Measurements from ENCODE around the gene VASH2. TPM values are rescaled to one million over a fixed set of nuclear protein-coding genes. Genes with fewer than 3 reads are reported as not detected.

Gene VASH2
- total and polyA plus RNA-seq, 2 of the 4 experiments (the other 2 are of a cell fraction), result 0.90 to 1.2 TPM

GRCh38 chr1:212922016-212922415, 28.3 kb upstream of the VASH2 start:
- H4K8ac ChIP-seq (ENCODE audit: low read depth in 2 of 2, low read length in 2 of 2), result no peak overlapping the region
- peaks cover 2% of the 10 kb centered on the region; the same call in 1 of the 2 replicates for H3K4me1 ChIP-seq (ENCODE audit: control insufficient read depth, insufficient read depth, low read length)
- ChIA-PET CTCF (no interaction called here), POLR2A (ENCODE audit: unreplicated experiment) (no interaction called here)
- H4K5ac ChIP-seq (ENCODE audit: low read depth, low read length), result no peak overlapping the region
- H2BK5ac ChIP-seq (ENCODE audit: low read depth, low read length, poor library complexity, severe bottlenecking), result no peak overlapping the region
- no peak overlapping the region for H2BK15ac ChIP-seq (ENCODE audit: low read depth, low read length)
- H2BK120ac ChIP-seq (ENCODE audit: low read depth, low read length), result no peak overlapping the region
- 100% methylated on average over 1 of the region's 5 CpGs; no CpG with 5 or more reads in 1 of the 2 experiments for WGBS, 2 experiments (ENCODE audit: extremely low coverage in 2 of 2, insufficient read length in 1 of 2)
- no peak overlapping the region for H2AK9ac ChIP-seq (replicated peaks; ENCODE audit: low read depth, low read length, poor library complexity)
- H4K91ac ChIP-seq (ENCODE audit: insufficient read depth, low read depth, low read length), result no peak overlapping the region
- H2BK20ac ChIP-seq (ENCODE audit: low read depth, low read length), result no peak overlapping the region
- dilution Hi-C loops (cut with HindIII; ENCODE audit: low sequenced_read_pairs, unreplicated experiment) (no loop called here), intact Hi-C loops (cut with micrococcal nuclease) (no loop called here), in situ Hi-C loops (cut with MboI; ENCODE audit: low sequenced_read_pairs) (no loop called here)
- no peaks in the 10 kb centered on the region for H3K36me3 ChIP-seq (ENCODE audit: control insufficient read depth, insufficient read depth, low read length)
- TF ChIP-seq FOS (IDR thresholded peaks at IDR 0.05; ENCODE audit: low read depth, low read length), result no peak
- no peak overlapping the region for H3K9ac ChIP-seq (ENCODE audit: low read depth, low read length)
- H3K18ac ChIP-seq (ENCODE audit: low read depth, low read length), result no peak overlapping the region
- no peak overlapping the region for H3K27ac ChIP-seq (ENCODE audit: insufficient read depth, low read length)
- H3K4me2 ChIP-seq (ENCODE audit: low read depth, low read length), result no peak overlapping the region
- no TSS peak for BruUV-seq (replicated peaks)
- no peak overlapping the region for H3K4ac ChIP-seq (ENCODE audit: low read depth, low read length)
- H2AFZ ChIP-seq (replicated peaks; ENCODE audit: low read length, poor library complexity), result no peak overlapping the region
- no peaks in the 10 kb centered on the region for H3K79me1 ChIP-seq (ENCODE audit: low read depth in 1 of 2, low read length in 2 of 2)
- no peak overlapping the region for H3K14ac ChIP-seq (replicated peaks; ENCODE audit: low read depth, low read length)
- DNase-seq (no peak), ATAC-seq (ENCODE audit: low read depth) (no peak)
- H4K20me1 ChIP-seq (ENCODE audit: insufficient read depth, low read length), result peaks cover 10% of the 10 kb centered on the region
- H3K56ac ChIP-seq (ENCODE audit: extremely low read depth, insufficient read depth, low read length), result no peak overlapping the region
- H3K9me3 ChIP-seq (ENCODE audit: control insufficient read depth, insufficient read depth, low read length), result peaks cover 3% of the 10 kb centered on the region; the same call in 1 of the 2 replicates
- peaks cover 29% of the 10 kb centered on the region for H3K27me3 ChIP-seq (ENCODE audit: control insufficient read depth, insufficient read depth, low read length)
- H3K9me1 ChIP-seq (ENCODE audit: insufficient read depth, low read length), result no peaks in the 10 kb centered on the region; the same call in 1 of the 2 replicates
- H3K23ac ChIP-seq (ENCODE audit: low read depth, low read length), result no peak overlapping the region
- no peak overlapping the region for H2AK5ac ChIP-seq (ENCODE audit: low read depth, low read length)
- H3K4me3 ChIP-seq (ENCODE audit: insufficient read depth, low read depth, low read length), result no peak overlapping the region
